Pancreas (tissue), 10 donors: ENCODE measurements around the gene CARF. TPM values are rescaled to one million over a fixed set of nuclear protein-coding genes. Genes with fewer than 3 reads are reported as not detected.
"Not testable (repeated sequence)": the region's sequence is repeated elsewhere in the genome, so short reads cannot be mapped to it uniquely, and the experiment has no call there.

Source experiments
- ATAC-seq, 4 donors: fragments of 200-7000 bp; cut with Tn5 transposase; one replicate each; pipeline versions ENCODE4 v1.8.0 to v1.9.1; 2020; ENCODE audit warnings: mild to moderate bottlenecking in 4 of 4, moderate library complexity in 4 of 4
- DNase-seq, 6 donors: peaks; one replicate each; pipeline ENCODE4 v3.0.0-alpha.2; 2020
- FAIRE-seq: peaks from 2 replicates; lab custom pipeline; 2012; peaks lifted over from hg19 to GRCh38; lab: Jason Lieb, UNC
- H3K27ac ChIP-seq, 4 donors: fragments of 200-600 bp; sonication (generic); 1 replicate in 3 of 4; 2 replicates in 1 of 4; pipeline versions ENCODE4 v1.5.0 to v1.8.0; 2020
- H3K27me3 ChIP-seq, 4 donors: fragments of 200-600 bp; one replicate each; pipeline ENCODE4 v1.8.0; 2021
- H3K36me3 ChIP-seq, 3 donors: fragments of 200-600 bp; sonication (generic) in 1 of 3; one replicate each; pipeline versions ENCODE4 v1.5.0 to v1.8.0; 2020 to 2021
- H3K4me1 ChIP-seq, 3 donors: fragments of 200-600 bp; one replicate each; pipeline ENCODE4 v1.8.0; 2021
- H3K4me3 ChIP-seq, 4 donors: fragments of 200-600 bp; sonication (generic) in 2 of 4; one replicate each; pipeline versions ENCODE4 v1.5.0 to v1.8.0; 2020 to 2021
- H3K9me3 ChIP-seq, 4 donors: fragments of 200-600 bp; one replicate each; pipeline ENCODE4 v1.8.0; 2021
- CTCF ChIP-seq, 4 donors: fragments of 200-600 bp; sonication (generic) in 3 of 4; IDR thresholded peaks; one replicate each; pipeline versions ENCODE4 v1.5.0 to v1.8.0; 2021; ENCODE audit warnings: antibody characterized with exemption in 4 of 4
- WGBS, 2 donors: extraction: QIAGEN DNeasy Blood & Tissue Kit; methylation state at CpG; one replicate each; pipeline ENCODE4 v1.1.7; 2013; 5-methylcytosine and 5-hydroxymethylcytosine counted together
- intact Hi-C, 3 donors: fragments of 100-400 bp; cut with DNase I; formaldehyde crosslinking; loops; one replicate each; pipeline versions ENCODE4 v1.11.1 to v1.14.2; 2022
- polyA plus RNA-seq, 2 donors: library from polyadenylated mRNA; stranded (reverse); fragments of 200-250 nt; gene quantifications; one replicate each; pipeline ENCODE4 v1.2.3, GENCODE V29; 2013
- total RNA-seq, 6 donors: library from RNA; stranded (reverse); fragmentation: NEBNext Ultra II Directional in 4 of 6; extraction: Animal tissue kit (Norgen Biotek cat#: 25700) in 4 of 6; gene quantifications; one replicate each; pipeline versions ENCODE4 v1.2.1 to v1.2.4, GENCODE V29; 2021 to 2023
- donor health status: healthy with polysubstance abuse.
- donor health status: DM: no; HTN: no; CAD: no; lungs with moderate emphysema.
- donor health status: DM: no; HTN: no; CAD: no.
- donor health status: control.
- donor health status: control.
- donor health status: Bipolar disorder and iron deficiency.
- donor health status: DM: yes; HTN: yes; CAD: no.
- donor health status: DM: no; HTN: no; CAD: no.
- donor health status: DM: no; HTN: no; CAD: no.
- donor health status: DM: yes; HTN: yes; CAD: no.

CARF gene
- total and polyA plus RNA-seq, 8 donors, result 1.3 to 5.7 (median 4.3) TPM

GRCh38 chr2:202976809-202977208 is 64.7 kb downstream of the CARF start:
- H3K27ac ChIP-seq, result no peak overlapping the region
- no peaks in the 10 kb centered on the region for H3K9me3 ChIP-seq
- TF ChIP-seq CTCF (IDR thresholded peaks at IDR 0.05), result no peak
- 90 to 92% methylated on average over 3 of the region's 3 CpGs for WGBS, 2 donors
- DNase-seq (no peak), ATAC-seq (no peak), FAIRE-seq (no peak)
- no peaks in the 10 kb centered on the region for H3K27me3 ChIP-seq
- H3K4me3 ChIP-seq, result no peak overlapping the region
- no peaks in the 10 kb centered on the region for H3K4me1 ChIP-seq
- peaks cover 0 to 3% (median 0%) of the 10 kb centered on the region in 3 donors for H3K36me3 ChIP-seq
- intact Hi-C loops, result no loop called here

GRCh38 chr2:202982779-202983491 is 70.9 kb downstream of the CARF start:
- intact Hi-C loops, result no loop called here

DNA sequence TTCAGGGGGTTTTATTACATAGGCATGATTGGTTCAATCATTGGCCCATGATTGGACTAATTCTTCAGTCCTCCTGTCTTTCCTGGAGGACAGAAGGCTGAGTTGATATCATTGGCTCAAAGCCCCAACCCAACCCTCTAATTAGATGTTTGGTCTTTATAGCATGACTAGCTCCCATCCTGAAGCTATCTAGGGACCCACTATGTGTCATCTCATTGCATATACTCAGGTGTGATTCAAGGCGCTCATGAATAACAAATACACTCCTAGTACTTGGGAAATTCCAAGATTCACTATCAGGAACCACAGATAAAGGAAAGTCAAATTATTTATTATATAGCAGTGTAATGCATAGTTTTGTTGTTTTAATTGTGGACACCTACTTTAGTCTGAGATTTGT is 77.7 kb downstream of the CARF start:
- no peak overlapping the region for H3K4me3 ChIP-seq
- ATAC-seq (no peak), DNase-seq (no peak), FAIRE-seq (no peak)
- H3K9me3 ChIP-seq, result no peaks in the 10 kb centered on the region
- WGBS, 2 donors, result 98 to 100% methylated on average over 1 of the region's 1 CpG
- no peak overlapping the region for H3K27ac ChIP-seq
- peaks cover 0 to 1% (median 0%) of the 10 kb centered on the region in 3 donors for H3K36me3 ChIP-seq
- H3K27me3 ChIP-seq, result no peaks in the 10 kb centered on the region
- intact Hi-C loops, result no loop called here
- H3K4me1 ChIP-seq, result no peaks in the 10 kb centered on the region
- TF ChIP-seq CTCF (IDR thresholded peaks at IDR 0.05), result no peak

More at GRCh38 chr2:202982779-202983491, 70.9 kb downstream of the CARF start:
- DNase-seq (no peak), ATAC-seq (no peak), FAIRE-seq (no peak)
- H3K4me3 ChIP-seq, result no peak overlapping the region
- no peaks in the 10 kb centered on the region for H3K4me1 ChIP-seq
- H3K9me3 ChIP-seq, result no peaks in the 10 kb centered on the region
- no peak for TF ChIP-seq CTCF (IDR thresholded peaks at IDR 0.05)
- no peak overlapping the region for H3K27ac ChIP-seq
- H3K36me3 ChIP-seq, result peaks cover 0 to 11% (median 0%) of the 10 kb centered on the region in 3 donors
- H3K27me3 ChIP-seq, result no peaks in the 10 kb centered on the region
- 90 to 96% methylated on average over 3 of the region's 3 CpGs for WGBS, 2 donors

- no peak overlapping the region for H3K27ac ChIP-seq
- ATAC-seq, result no peak
- intact Hi-C loops, result no loop called here
- no peak for FAIRE-seq
- WGBS, 2 donors, result 71 to 75% methylated on average over 3 of the region's 3 CpGs
- H3K4me3 ChIP-seq, result no peak overlapping the region
- no peaks in the 10 kb centered on the region for H3K9me3 ChIP-seq
- no peak for DNase-seq
- no peak for TF ChIP-seq CTCF (IDR thresholded peaks at IDR 0.05)
- H3K27me3 ChIP-seq, result no peaks in the 10 kb centered on the region
- no peaks in the 10 kb centered on the region for H3K4me1 ChIP-seq
- H3K36me3 ChIP-seq, result no peaks in the 10 kb centered on the region
Measured at GRCh38 chr2:202990501-202990900, 78.4 kb downstream of the CARF start.

- H3K36me3 ChIP-seq, H3K4me3 ChIP-seq, H3K4me1 ChIP-seq, H3K27me3 ChIP-seq, H3K9me3 ChIP-seq, intact Hi-C loops, H3K27ac ChIP-seq, FAIRE-seq, DNase-seq: not testable (repeated sequence)
- 49 to 72% methylated on average over 3 of the region's 3 CpGs for WGBS, 2 donors
- ATAC-seq, result peak in 2 of 4 donors; percentile 44 to 50
Measured at GRCh38 chr2:202997113-202997512, 85.0 kb downstream of the CARF start.
